GM12878 (cell line): ENCODE measurements around the gene NOS2.

ENCODE experiments used
- ATF2 ChIP-seq: IDR thresholded peaks from 2 replicates; pipeline ENCODE4 v1.6.1; 2012; ENCODE audit warnings: low read length, inconsistent platforms
- CHD2 ChIP-seq: IDR thresholded peaks from 2 replicates; pipeline ENCODE4 v1.6.1; 2011; ENCODE audit warnings: low read depth, low read length, improper control_type of control experiment, borderline replicate concordance
- CREM ChIP-seq: IDR thresholded peaks from 2 replicates; pipeline ENCODE4 v1.6.1; 2014; ENCODE audit warnings: antibody characterized with exemption, low read depth
- CTCF ChIP-seq, 3 experiments: IDR thresholded peaks in 2 of 3; conservative IDR thresholded peaks in 1 of 3; 2 replicates each; pipeline ENCODE4 v1.5.1; 2011; ENCODE audit warnings: low read depth in 3 of 3, low read length in 3 of 3, mild to moderate bottlenecking in 3 of 3, control low read depth in 2 of 3, moderate library complexity in 2 of 3, inconsistent platforms in 1 of 3, mixed read lengths in 1 of 3; ENCODE audit not compliant: control insufficient read depth in 2 of 3, insufficient read depth in 1 of 3; ENCODE audit errors: extremely low read depth in 1 of 3
- MEF2A ChIP-seq: IDR thresholded peaks from 2 replicates; pipeline ENCODE4 v1.6.1; 2011; ENCODE audit warnings: low read depth, mild to moderate bottlenecking, low read length, moderate library complexity; ENCODE audit not compliant: insufficient read depth
- MTA2 ChIP-seq: fragments of 450-650 bp; IDR thresholded peaks from 2 replicates; pipeline ENCODE4 v1.6.1; 2016; ENCODE audit warnings: low read depth, mild to moderate bottlenecking, moderate library complexity
- POLR2A ChIP-seq: IDR thresholded peaks from 2 replicates; pipeline ENCODE4 v1.6.1; 2011; ENCODE audit warnings: low read depth, mild to moderate bottlenecking, low read length
- POU2F2 ChIP-seq: IDR thresholded peaks from 3 replicates; pipeline ENCODE4 v1.6.1; 2011; ENCODE audit warnings: low read depth, mild to moderate bottlenecking, low read length, borderline replicate concordance
- TCF12 ChIP-seq: IDR thresholded peaks from 2 replicates; pipeline ENCODE4 v1.6.1; 2011; ENCODE audit warnings: low read depth, mild to moderate bottlenecking, low read length
- USF2 ChIP-seq: IDR thresholded peaks from 2 replicates; pipeline ENCODE4 v1.6.1; 2011; ENCODE audit warnings: low read depth, low read length, improper control_type of control experiment, borderline replicate concordance

GRCh38 chr17:27783440-27784350 lies 16.6 kb downstream of the NOS2 start:
- TF ChIP-seq USF2 (no peak), ATF2 (no peak), CTCF (IDR thresholded peaks at IDR 0.05 in 2 of 3, conservative IDR thresholded peaks at IDR 0.05 in 1 of 3; ENCODE audit: control insufficient read depth in 2 of 3, extremely low read depth in 1 of 3, insufficient read depth in 1 of 3, low read depth in 3 of 3, low read length in 3 of 3) (no peak), CHD2 (no peak), POU2F2 (no peak), POLR2A (no peak), TCF12 (no peak), CREM (no peak), MTA2 (no peak), MEF2A (no peak)
